ENCODE data around the gene EIF4E.

The EIF4E gene

GRCh38 chr4:98969878-98970785, 41.2 kb upstream of the EIF4E start:
- TF ChIP-seq REST (IDR thresholded peaks at IDR 0.05; ENCODE audit: insufficient replicate concordance, low read depth) (no peak), SPI1 (IDR thresholded peaks at IDR 0.05; ENCODE audit: borderline replicate concordance, low read depth) (peak; percentile 52)
- DNase-seq (ENCODE audit: low read depth in 1 of 2, low spot score in 1 of 2) = no peak
- H3K27me3 ChIP-seq (ENCODE audit: insufficient read depth, poor library complexity, severe bottlenecking) = no peaks in the 10 kb centered on the region
- no peak overlapping the region for H3K4me3 ChIP-seq (replicated peaks; ENCODE audit: insufficient read depth, low read length)
- H3K27ac ChIP-seq (replicated peaks) = no peak overlapping the region

DNA sequence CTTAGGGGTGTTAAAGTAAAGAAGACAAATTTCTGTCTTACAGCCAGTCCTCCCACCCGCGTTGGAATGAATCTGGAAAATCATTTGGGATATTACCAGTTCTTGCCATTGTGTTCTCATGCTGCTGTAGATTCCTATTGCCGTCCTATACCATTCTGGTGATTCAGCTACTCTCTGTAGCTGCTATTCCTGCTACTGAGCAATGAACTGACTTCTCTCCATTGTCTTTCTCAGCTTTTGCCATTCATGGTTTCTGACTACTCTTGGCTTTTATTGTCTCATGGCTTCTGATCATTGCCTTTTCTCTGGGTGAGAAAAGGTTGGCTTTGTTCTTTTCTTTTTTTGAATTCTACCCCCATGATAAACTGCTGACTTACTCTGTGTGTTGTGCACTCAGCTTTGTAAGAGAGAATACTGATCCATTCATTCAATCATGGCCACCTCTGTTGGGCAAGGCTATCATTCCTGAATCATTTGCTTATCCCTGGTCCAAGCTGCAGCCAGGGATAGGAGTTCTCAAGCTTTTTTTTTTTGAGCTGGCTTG, 38.9 kb upstream of the EIF4E start:
- DNase-seq (ENCODE audit: low read depth in 1 of 2, low spot score in 1 of 2) = no peak
- TF ChIP-seq REST (IDR thresholded peaks at IDR 0.05; ENCODE audit: insufficient replicate concordance, low read depth) = no peak
- TF ChIP-seq GABPA (IDR thresholded peaks at IDR 0.05; ENCODE audit: low read depth) = no peak
- TF ChIP-seq CTCF (IDR thresholded peaks at IDR 0.05; ENCODE audit: insufficient read depth, low read length) = no peak
- no peak for TF ChIP-seq SPI1 (IDR thresholded peaks at IDR 0.05; ENCODE audit: borderline replicate concordance, low read depth)
- no peak for TF ChIP-seq POLR2AphosphoS5 (IDR thresholded peaks at IDR 0.05; ENCODE audit: low read depth)
- no peak overlapping the region for H3K4me3 ChIP-seq (replicated peaks; ENCODE audit: insufficient read depth, low read length)
- H3K27ac ChIP-seq (replicated peaks) = no peak overlapping the region
- no peaks in the 10 kb centered on the region for H3K27me3 ChIP-seq (ENCODE audit: insufficient read depth, poor library complexity, severe bottlenecking)

DNA sequence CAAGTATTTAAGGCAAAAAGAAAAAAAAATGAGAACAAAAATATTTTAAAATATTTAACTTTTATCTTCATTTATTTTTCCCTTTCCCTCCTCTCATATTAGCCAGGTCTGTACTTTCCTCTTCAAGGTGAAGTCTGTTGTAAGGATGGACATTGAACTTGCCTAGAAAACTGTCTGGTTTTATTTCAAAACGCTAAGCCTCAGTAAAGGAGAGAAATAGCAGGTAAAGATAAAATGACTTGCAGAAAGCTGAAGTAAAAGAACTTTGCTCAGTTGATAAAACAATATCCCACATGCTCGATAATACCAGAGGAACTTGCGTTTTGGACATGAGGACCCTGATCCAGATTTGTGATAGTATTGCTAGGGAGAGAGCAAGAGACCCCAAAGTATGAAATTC, 38.0 kb upstream of the EIF4E start:
- no peak for DNase-seq (ENCODE audit: low read depth in 1 of 2, low spot score in 1 of 2)
- H3K27me3 ChIP-seq (ENCODE audit: insufficient read depth, poor library complexity, severe bottlenecking) = no peaks in the 10 kb centered on the region
- TF ChIP-seq SPI1 (IDR thresholded peaks at IDR 0.05; ENCODE audit: borderline replicate concordance, low read depth) = no peak
- no peak for TF ChIP-seq GABPA (IDR thresholded peaks at IDR 0.05; ENCODE audit: low read depth)
- no peak for TF ChIP-seq REST (IDR thresholded peaks at IDR 0.05; ENCODE audit: insufficient replicate concordance, low read depth)
- no peak for TF ChIP-seq CTCF (IDR thresholded peaks at IDR 0.05; ENCODE audit: insufficient read depth, low read length)
- TF ChIP-seq POLR2AphosphoS5 (IDR thresholded peaks at IDR 0.05; ENCODE audit: low read depth) = no peak
- H3K4me3 ChIP-seq (replicated peaks; ENCODE audit: insufficient read depth, low read length) = no peak overlapping the region
- H3K27ac ChIP-seq (replicated peaks) = no peak overlapping the region

All from HL-60 (cell line).